HG03135 (cell line): ENCODE measurements around the gene RBMS1.

Source experiments
- ATAC-seq: cut with Tn5 transposase; IDR thresholded peaks from one replicate; pipeline ENCODE4 v1.9.1; 2021; ENCODE audit warnings: mild to moderate bottlenecking, moderate library complexity; ENCODE audit not compliant: unreplicated experiment

RBMS1 gene

DNA sequence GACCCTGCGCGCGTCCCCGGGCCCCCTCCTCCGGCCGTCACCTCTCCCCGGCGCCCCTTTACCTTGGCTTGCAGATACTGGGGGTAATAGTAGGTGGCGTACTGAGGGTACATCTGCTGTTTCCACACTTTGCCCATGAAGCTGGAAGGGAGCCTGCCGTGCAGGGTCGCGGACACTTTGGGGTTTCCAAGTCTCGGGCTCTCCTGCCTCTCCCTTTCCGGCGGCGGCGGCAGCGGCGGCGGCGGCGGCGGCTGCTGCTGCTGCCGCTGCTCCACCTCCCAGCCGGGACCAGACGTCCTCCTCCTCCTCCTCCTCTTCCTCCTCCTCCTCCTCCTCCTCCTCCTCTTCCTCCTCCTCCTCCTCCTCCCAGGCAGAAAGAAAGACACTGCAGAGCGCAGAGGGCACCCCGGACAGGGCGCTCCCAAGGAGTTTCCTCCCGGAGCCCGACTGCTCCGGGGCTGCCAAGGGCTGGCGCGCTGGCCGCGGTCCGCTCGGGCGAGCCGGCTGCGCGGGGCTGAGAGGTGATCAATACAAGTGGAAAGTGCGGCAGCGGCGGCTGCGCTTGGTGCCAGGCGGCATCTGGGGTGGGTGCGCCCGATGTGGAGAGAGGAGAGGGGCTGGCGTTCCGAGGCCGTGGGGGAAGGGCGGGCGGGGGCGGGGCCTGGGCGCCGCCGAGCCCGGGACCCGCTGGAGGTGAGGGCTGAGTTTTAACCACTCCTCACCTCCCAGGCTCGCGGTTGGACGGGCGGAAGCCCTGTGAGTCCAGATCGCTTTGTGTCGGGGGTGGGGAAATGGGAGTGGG lies at the start of gene RBMS1:
Gene RBMS1, minus strand, starts transcription at position 581 of the 802 bp plus-strand sequence. Its CDS starts 444 bp downstream, at position 137.
- no peak for ATAC-seq

- no peak for ATAC-seq
These were observed 48.1 kb upstream of the RBMS1 start for GRCh38 chr2:160541745-160542144.

- ATAC-seq = no peak
These were observed 45.1 kb upstream of the RBMS1 start for GRCh38 chr2:160538559-160539355.

DNA sequence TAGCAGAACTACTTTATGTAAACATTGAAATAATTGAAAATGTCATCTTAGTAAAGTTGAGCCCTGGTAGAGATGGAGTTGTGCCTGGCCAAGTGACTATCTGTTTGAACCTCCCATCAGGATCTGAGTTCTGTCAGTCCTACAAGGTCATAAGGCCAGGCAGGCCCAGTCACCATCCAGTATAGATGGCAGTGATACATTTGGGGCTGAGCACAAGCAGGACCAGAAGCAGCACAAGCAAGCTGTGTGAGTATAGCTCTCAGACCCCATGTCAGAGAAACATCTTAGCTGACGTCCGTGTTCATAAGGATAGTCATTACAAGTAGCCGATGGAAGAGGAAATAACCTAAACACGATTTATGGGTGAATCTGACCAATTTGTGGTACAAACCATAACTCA lies 44.5 kb upstream of the RBMS1 start:
- no peak for ATAC-seq

- no peak for ATAC-seq
These were observed 41.4 kb upstream of the RBMS1 start for GRCh38 chr2:160534996-160535395.

DNA sequence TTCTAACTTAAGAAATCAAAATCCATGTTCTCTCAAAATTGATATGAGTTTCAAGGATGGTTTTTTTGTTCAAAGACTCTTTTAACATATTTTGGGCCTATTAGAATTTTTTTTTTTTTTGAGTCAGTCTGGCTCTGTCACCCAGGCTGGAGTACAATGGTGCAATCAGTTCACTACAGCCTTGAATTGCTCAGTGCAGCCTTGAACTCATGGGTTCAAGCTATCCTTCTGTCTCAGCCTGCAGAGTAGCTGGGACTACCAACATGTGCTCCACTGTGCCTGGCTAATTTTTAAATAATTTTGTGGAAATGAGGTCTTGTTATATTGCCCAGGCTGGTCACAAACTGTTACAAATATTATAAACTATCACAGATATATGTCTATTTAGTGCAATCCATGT lies 40.6 kb upstream of the RBMS1 start:
- no peak for ATAC-seq

- no peak for ATAC-seq
These were observed 39.9 kb upstream of the RBMS1 start for GRCh38 chr2:160533482-160533881.

DNA sequence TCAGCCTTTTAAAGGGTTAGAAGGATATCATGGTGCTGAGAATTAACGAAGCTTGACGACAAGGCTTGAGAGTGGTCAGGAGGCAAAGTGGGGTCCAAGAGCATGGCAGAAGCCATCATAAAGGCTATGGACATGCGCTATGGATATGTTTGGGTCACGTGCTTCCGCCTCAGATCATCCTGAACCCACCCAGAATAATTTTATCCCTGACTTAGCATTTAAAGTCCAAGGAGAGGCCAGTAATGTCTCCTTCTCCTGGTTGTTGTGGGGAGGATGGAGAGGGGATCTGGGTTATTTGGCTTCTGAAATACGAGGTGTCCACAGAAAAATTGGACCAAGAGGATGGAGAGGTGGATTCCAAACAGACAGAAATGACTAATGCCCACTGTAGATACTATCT lies 38.8 kb upstream of the RBMS1 start:
- no peak for ATAC-seq

DNA sequence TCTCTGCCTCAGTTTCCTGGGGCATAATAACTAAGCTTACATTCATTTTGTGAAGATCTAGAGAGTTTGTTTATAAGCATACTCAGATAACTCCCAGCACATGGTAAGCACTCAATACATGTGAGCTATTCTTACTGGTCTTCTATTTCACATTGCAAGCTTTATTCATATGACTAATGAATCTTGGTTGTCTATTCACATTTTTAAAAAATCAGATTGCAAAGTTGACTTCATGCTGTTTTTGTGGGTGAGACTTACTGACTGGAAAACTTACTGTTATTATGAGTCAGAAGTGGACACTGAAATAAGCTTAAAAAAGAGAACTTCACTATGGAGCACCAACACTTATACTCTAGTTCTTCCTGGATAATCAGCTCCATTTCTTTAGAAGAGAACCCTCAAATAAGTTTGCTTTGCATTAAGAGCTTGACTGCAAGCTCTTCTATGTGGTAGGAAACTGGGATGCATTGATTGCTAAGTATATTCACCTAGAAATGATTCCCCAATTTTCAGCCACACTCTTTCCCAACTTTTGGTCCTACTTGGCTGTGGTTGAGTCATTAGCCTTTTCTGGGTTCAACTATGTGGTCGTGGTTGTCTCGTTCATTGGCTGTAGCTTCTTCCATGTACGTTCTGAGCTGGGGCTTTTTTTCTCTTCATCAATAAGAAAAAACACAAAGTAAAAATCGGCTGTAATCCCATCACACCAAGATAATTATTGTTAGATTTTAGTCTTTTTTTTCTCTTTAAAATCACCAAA lies 29.5 kb upstream of the RBMS1 start:
- no peak for ATAC-seq

DNA sequence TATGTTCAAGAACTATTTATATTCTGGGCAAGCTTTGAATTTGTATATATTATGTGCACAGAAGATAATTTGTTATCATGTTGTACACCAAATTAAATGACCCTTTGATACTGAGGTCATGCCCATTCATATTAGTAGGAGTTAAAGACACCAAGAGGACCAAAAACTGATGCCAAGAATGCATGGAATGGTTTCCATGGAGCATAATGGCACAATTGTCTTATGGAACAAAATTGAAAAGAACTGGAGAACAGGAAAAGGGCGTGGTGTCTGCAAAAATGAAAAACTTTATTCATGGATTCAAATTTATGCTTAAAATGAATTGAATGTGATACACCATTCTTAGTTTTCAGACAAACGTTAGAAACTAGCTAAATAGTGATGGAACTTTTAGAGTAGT lies 24.1 kb upstream of the RBMS1 start:
- ATAC-seq = no peak

DNA sequence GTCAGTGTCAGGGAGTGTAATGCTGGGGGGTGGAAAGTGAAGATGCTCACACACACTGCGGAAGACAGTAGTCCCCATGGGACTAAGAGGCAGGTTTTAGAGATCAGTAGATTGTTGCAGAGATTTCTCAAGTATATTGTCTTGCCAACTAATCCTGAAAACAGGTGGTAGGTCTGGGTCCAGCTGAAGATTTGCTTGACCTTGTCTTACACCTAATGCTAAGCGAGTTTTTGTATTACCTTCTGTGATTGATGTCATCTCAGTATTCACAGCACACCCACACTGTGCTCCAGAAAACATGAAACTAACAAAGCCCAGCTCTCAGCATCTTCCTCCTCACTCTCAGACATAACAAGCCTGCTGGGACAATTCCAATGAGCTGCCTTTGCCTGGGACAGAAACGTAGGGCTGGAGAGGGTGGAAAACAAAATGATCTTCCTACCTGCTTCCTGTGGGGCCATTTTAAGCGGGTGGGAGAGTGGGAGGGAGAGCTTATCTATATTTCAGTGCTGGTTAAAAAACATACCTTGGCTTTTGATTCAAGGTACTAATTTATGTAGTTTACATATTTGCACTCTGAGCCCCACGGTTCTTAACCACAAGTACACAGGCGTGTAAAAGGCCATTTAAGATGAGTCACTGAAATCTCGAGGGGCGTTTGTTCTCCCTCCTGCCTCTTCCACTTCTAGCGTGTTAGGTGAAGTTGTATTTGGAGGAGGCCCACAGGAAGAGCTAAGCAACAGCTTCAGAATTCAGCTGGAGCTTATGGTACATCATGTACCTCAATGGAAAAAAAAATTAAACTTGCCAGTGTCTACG lies 23.1 kb upstream of the RBMS1 start:
- no peak for ATAC-seq

- no peak for ATAC-seq
These were observed 21.5 kb upstream of the RBMS1 start for GRCh38 chr2:160515120-160515519.

- ATAC-seq = no peak
These were observed 19.5 kb upstream of the RBMS1 start for GRCh38 chr2:160513120-160513519.

- ATAC-seq = no peak
These were observed 18.9 kb upstream of the RBMS1 start for GRCh38 chr2:160512491-160512890.

DNA sequence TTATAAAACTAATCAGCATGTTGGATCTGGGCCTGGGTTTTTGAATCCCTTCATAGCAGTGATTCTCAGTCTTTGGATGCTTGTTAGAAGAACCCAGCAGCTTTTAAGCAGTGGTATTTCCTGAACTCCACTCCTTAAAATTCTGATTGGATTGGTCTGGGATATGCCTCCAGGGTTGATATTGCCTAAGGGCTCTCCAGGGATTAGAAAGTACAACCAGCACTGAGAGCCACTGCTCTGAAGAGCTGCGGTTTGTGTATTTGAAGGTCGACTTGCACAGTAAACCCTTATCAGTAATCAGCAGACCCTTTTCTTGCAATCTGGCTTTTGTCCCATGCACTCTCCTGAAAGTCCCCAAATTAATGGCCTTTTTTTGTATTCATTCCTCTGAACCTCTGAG lies 17.0 kb upstream of the RBMS1 start:
- ATAC-seq = no peak

DNA sequence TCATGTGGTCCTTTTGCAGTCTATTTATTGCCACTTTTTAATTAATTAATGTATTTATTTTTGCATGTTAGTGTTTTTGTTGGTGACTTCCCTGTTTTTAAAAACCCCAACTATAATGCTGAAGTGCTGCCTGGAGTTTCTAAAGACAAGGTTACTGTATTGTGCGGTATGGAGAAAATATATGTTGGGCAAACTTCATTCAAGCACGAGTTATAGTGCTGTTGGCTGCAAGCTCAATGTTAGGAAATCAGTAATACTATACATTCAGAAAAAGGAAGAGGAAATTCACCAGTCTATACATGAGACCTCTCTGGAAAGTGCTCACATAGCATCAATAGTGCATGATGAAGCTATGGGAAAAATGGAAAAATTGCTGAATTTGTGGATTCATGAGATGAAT lies 15.4 kb upstream of the RBMS1 start:
- ATAC-seq = no peak

DNA sequence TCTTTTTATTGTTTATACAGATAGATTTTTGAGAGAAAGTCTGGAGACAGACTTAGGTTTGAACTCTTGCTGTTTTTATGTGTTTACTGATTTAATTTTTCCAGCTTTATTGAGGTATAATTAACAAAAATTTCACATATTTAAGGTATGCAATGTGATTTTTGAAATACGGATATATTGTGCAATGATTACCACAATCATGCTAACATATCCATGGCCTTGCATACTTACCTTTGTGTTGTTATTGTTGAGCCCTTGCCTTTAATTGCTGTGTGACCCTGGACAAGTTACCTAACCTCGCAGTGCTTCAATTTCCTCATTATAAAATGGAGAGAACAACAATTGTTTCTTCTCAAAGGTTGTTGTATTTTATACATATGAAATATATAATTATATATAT lies 13.9 kb upstream of the RBMS1 start:
- no peak for ATAC-seq

- no peak for ATAC-seq
These were observed 13.4 kb upstream of the RBMS1 start for GRCh38 chr2:160507046-160507407.

DNA sequence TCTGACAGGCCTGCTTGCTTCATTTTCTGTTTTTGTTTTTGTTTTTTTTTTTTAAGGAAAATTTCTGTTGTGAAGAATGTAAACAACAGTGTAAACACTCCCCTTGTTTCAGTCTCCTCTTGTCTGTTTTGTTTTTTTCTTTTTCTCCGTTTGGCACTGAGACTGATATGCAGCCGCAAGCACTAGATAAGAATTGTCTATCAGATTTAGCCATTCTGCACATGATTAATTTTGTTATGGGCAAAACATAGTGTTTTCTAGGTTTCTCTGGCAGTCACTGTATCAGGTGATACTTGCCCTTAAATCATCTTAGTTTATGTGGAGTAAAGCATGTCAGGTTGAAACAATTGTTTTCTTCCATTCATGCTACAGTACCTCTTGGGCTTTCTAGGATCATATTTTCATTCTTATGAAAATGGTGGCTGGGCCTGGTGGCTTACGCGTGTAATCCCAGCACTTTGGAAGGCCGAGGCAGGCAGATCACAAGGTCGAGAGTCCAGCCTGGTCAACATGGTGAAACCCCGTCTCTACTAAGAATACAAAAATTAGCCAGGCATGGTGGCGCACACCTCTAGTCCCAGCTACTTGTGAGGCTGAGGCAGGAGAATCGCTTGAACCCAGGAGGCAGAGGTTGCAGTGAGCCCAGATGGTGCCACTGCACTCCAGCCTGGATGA lies 12.9 kb upstream of the RBMS1 start:
- ATAC-seq = no peak

DNA sequence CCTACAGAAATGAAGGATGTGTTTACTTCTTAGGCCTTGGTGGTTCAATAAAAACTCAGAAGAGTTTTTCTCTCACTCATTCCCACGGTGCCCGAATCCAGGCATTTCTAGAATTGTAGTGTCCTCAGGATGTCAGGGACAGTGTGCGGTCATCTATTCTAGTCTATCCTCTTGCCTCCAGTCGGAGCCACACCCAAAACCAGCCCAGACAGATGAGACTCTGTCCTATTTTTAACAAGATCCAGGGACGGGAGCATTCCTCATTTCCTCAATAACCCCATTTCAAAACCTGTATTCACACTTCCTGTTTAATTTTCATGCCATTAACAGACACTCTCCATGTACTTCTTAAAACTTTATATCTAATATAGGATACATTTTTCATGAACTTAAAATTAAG lies 11.6 kb upstream of the RBMS1 start:
- no peak for ATAC-seq
